Stimulated activated CD4-positive, alpha-beta T cell treated with anti-CD3 and anti-CD28 coated beads, Interleukin-1b, Interleukin-23, amount 100 ng/mL, for 1 hour (primary cell): Measurements from ENCODE around the gene ICAM5.
"Not testable (repeated sequence)": the region's sequence is repeated elsewhere in the genome, so short reads cannot be mapped to it uniquely, and the experiment has no call there.

Experiments
- DNase-seq, 2 donors: peaks; one replicate each; pipeline ENCODE4 v3.0.0-alpha.2; 2020; ENCODE audit warnings: low read depth in 2 of 2

Gene ICAM5

DNA sequence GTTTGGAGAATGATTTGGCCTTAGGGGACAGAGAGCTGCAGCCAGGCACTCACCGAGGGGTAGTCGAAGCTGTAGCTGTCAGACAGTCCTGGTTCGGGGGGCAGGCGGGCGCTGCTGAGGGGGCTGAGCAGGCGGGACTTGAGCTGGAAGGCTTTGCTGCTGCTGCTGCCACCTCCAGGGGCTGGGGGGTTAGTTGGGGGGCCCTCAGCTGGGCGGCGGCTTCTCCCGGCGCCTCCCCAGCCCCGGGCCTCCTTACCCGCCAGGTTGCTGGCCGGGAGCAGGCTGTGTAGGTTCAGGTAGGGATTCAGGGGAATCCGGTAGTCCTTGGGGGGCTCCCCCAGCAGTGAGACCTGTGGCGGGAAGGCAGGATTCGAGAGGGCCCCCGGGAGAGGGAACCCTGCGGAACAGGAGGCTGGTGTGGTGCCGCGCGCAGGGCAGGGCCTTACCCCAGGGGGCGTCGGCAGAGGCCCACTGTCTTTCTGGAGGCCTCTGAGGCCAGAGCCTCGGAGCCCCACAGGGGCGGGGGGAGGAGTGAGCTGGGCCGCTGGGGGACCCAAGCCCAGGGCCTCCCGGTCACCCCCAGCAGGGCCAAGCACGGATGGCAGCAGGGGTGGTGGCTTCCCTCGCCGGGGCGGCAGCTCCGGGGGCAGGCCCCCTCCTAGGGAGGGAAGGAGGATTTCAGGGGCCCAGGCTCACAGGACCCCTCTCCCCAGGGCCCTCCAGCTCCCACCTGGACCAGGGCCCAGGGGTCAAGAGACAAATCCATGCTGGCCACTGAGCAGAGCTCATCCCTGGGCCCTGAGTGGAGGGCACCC is 31.1 kb downstream of the ICAM5 start:
- DNase-seq: no peak

DNA sequence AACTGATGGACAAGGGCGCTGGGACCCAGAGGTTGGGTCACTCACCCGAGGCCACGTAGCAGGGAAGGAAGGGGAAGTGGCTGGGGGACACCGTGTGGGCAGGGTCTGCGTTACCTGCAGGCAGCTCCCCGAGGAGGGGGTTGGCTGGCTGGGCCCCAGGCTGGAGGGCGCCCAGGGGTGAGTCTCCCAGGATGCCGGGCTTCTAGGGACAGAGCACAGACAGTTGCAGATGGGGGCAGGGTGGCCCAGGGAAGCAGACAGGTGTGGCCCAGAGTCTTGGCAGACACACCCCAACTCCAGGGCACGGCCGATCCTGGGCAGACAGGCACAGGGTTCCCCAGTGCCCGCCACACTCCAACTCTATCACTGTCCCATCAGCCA is 31.7 kb downstream of the ICAM5 start:
- DNase-seq: no peak

DNA sequence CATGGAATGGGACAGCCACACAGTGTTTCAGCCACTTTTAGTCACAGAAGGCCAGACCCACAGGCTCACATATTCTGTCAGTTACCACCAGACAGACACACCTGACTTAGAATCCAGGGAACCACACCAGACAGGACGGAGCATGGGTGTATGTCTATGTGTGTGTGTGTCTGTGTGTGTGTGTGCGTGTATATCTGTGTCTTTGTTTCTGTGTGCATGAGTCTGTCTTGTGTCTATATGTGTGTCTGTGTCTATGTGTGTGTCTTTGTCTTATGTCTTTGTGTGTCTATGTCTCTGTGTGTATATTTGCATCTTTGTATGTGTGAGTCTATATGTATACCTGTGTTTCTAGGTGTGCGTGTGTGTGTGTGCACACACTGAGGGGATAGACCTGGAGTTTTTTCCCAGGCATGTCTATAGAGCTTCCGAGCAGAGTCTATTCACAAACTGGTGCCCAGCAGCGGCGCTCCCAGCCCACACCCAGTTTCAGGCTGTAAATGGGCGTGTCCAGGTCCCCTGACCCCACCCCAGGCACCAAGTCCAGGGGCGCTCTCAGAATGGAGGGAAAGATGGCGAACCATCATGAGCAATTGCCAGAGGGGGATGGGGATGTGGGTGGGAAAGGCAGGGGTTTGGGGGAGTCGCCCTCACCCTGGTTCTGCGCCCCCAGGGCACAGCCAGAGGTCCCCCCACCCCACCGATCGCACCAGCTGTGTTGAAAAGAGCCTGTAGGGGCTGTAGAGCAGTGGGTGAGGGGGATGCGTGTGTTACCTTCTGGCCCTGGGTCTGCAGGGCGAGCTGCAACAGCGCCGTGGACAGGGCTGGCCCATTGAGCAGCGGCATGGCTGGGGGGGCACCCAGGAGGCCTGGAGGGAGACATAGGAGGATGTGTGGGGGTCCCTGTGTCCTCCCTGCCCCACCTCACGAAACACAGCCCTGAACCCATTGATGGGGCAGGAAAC is 32.4 kb downstream of the ICAM5 start:
- DNase-seq: no peak

DNA sequence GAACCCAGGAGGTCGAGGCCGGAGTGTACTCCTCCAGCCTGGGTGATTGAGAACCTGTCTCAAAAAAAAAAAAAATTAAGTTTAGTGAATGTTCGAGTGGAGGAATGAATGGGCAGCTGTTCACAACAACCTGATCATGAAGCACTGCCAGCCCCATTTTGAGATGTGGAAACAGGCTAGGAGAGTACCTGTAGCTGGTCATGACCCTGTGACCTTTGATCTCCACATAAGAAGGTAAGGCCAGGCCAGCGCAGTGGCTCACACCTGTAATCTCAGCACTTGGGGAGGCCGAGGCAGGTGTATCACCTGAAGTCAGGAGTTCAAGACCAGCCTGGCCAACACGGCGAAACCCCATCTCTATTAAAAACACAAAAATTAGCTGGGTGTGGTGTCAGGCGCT is 36.0 kb downstream of the ICAM5 start:
- no peak for DNase-seq

DNA sequence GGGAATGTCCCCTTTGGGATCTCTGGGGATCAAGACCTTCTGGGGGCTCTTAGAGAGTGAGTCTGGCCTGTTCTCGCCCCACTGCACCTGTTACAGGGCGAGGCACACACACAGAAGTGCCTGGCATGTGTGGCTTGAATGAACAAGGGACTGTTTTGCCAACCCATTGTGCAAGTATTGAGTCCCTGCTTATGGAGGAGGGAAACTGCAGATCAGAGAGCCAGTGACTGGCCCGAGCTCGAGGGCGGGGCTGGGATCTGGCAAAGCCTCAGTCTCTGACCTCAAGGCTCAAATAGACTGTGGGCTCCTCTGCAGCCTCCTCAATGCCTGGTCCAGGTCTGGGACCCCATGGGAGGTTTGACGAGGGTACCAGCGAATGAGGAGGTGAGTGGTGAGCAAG is 38.0 kb downstream of the ICAM5 start:
- no peak for DNase-seq

DNA sequence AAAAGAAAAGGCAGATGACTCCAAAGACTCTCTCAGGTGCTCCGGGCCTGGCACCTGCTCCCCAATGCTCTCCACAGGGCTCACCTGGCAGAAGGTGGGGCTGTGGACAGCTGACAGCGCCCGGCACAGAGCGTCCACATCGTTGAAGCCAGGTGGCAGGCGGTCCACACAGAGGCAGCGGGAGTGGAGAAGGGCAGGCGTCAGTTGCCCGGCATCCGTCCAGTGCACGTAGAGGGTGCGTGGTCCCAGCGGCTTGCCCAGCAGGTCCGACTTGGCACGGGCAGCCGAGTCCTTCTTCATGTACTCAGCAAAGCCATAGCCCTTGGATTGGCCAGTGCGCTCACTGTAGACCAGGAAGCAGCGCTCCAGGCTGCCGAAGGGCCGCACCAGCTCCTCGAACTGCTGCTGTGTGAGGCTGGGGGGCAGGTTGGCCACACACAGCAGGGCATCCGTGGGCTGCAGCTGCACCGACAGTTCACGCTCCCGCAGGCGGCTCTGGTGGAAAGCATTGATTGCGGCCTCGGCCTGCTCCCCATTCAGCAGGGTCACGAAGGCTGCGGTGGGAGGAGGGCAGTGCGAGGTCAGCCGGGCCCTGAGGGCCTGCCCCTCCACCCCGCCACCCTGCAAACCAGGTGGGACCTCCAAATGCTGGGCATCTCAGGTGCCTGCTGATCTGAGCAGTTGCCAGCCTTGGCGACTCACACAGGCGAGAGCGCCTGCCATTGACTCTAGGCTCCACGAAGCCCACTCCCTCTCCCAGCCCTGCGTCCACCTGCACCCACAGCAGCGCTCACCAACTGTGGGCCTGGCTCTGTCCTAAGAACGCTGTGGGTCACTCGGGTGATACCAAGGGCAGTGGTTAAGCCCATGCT is 39.0 kb downstream of the ICAM5 start:
- no peak for DNase-seq

DNA sequence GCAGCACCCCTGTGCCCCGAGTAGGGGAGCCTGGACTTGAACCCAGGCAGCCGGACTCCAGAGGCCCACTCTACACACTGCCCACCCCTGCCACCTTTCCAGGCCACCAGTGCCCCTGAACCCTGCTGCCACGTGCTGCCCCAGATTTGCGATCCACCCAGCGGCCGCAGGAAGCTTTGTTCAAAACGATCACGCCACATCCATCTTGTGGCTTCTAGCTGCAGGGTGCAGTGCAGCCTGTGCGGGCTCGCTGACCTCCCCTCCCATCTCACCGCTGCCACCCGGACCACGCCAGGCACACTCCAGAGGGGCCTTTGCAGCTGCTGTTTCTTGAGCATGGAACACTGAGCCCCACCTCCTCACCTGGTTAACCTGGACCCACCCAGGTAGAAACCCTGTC is 39.8 kb downstream of the ICAM5 start:
- no peak for DNase-seq

DNA sequence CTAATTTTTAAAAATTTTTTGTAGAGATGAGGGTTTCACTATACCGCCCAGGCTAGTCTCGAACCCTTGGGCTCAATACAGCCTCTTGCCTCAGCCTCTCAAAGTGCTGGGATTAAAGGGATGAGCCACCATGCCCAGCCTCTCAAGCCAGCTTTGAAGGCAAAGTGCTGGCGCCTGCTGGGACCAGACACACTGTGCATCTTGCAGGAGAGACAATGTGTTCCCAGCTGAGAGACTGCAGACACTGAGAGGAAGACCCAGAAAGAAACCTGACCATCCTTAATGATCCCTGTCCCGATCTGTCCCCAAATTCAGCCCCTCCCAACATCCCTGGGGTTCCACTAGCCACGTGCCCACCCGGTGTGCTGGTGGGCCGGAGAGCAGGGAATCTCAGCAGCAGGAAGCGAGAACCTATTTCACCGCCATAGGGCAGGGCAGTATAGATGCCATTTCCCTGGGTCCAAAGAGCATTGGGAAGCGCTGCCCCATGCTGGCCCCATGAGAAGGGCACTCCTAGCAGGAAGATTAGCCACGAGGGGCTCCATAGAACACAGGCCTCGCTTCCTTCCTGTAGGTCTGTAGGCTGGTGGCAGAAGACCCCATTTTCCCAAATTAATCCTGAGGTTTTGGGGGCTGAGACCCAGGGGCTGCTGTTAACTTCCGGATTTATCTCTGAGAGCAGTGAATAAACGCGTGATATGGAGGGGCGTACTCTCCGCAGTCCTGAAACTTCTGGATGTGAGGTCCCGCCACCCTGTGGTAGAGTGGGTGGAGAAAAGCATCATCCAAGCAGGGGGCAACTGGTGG is 42.6 kb downstream of the ICAM5 start:
- no peak for DNase-seq

DNA sequence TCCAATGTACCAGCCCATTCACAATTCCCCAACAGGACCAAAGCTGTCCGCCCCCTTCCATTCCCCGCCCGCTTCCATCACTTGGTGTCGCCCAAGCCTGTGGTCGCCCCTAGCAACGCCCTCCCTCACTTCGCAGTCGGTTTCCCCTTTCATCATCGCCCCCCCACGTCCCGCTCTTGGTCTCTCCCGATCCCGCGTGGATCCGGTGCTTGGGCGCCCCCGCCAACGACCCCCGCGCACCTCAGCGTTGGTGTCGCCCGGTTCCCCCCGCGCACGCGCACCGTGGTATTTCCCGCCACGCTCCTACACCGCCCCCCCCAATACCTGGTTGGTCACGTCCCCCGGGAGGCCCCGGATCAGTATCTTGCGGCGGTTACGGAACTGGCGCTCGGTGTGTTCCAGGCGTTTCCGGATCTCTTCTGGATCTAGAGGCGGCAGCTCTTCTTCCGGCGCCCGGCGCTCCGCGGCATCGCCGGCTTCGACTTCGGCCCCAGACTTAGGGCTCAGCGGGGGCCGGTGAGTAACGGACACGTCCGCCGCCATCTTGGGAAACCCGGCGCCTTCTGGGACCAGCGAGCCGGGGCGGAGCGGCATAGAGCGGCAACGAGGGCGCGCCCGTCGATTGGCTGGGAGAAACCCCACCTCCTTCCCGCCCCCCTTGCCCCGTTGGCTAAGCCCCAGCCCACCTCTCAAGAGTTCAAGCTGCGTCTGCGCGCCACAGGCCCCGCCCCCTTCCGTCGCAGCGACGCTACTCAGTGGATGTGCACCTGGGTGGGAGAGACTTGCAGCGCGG is 43.4 kb downstream of the ICAM5 start, which contains the start of gene RAVER1:
RAVER1 (minus strand) TSS at position 565 of the 793 bp plus-strand sequence; CDS start at position 543, 22 bp downstream.
- peak; percentile 97 for DNase-seq

DNA sequence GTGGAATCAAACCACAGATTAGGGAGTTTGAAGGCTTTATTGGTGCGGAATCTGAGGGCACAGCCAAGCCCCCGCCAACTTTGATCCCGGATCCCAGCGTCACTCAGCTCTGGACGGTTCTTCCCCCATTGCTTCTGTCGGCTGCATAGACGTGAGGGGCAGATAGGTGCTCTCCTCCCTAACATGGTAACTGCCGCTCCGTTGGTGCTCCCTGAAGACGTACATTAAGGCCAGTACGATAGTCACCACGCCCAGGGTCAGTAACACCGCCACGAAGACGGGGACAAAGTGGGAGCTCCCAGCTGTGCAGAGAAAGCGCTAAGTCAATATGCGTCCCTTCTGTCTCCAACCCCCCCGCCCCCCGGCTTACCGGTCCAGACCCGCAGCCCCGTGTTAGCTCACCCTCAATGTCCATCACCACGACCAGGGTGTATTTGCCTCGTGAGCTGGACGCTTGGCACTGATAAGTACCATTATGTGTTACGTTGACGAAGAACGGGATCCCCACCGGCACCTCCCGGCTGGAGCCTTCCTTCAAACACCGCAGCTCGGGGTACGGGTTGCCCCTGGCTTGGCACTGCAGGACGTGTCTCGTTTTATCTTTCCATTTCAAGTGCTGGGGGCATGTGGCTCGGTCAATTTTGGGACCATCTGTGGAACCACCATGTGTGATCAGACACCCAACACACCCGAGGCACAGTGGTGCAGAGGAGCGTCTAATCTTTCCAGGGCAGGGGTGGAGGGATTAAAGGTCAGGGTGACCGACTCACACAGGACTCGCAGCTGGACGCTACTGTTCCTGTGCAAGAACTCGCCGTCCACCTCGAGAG is 44.2 kb downstream of the ICAM5 start:
- DNase-seq: no peak

DNA sequence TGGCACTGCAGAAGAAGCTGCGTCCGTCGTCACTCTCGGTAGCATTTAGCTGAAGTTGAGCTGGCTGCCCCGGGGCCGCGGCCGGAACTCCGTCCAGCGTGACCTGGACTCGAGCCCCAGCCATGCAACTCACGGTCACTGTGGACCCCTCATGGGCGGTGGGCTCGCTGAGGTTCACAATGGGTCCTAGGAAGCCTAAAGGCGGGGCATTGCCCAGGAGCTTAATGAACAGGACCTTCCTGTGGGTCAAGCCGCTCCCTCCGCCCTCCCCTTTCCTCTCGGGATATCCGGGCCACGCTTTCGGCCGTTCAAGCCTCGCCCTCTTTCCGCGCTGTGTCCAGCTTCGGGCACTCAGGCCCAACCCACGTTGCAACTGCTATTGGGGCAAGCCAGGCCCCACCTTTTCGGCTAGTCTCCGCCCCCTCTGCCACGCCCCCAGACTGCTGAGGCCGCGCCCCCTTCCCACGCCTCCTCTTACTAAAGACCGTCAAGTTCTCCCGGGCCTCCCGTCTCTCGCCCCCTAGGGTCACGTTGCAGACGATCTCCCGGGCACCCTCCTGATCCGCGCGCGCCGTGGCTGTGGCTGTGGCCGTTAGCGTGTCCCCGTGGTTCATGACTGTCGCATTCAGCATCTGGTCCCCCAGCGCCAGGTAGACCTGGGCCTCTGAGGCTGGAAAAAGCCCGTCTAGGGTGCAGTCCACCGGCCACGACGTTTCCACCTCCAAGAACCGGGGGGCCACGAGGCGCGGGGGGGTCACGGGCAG is 45.0 kb downstream of the ICAM5 start:
- DNase-seq: peak in 1 of 2 donors; percentile 26

DNA sequence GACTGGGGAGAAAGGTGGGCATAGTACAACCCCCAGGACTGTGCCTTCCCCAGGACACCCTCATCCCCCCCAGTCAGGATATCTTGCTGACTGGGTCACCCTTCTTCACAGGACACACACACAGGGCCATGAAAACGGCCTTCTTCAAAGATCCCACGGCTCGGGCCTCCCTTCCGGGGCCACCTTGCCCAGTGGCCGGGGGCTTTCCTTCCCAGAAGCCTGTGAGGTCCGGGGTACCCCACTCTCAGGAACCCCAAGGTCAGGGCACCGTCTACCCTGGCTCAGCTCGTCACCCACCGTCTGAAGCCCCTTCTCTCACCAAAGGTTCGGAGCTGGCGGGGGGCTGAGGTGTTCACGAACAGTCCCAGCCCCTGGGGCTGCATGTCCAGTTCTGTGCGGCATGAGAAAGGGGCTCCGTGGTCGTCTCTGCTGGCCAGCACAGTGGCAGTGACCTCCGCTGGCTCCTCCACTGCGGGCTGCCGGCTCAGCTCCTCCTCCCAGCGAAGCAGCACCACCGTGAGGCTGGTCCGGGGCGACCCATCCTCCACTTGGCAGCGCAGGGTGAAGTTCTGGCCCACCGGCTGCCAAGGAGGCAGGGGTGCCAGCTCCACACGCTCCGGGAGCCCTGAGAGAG is 45.7 kb downstream of the ICAM5 start:
- no peak for DNase-seq

DNA sequence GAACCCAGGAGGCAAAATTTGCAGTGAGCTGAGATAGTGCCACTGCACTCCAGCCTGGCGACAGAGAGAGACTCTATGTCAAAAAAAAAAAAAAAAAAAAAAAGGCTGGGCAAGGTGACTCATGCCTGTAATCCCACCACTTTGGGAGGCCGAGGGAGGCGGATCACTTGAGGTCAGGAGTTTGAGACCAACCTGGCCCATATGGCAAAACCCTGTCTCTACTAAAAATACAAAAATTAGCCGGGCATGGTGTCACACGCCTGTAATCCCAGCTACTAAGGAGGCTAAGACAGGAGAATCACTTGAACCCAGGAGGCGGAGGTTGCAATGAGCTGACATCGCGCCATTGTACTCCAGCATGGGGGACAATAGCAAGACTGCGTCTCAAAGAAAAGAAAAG is 47.0 kb downstream of the ICAM5 start:
- DNase-seq: not testable (repeated sequence)

DNA sequence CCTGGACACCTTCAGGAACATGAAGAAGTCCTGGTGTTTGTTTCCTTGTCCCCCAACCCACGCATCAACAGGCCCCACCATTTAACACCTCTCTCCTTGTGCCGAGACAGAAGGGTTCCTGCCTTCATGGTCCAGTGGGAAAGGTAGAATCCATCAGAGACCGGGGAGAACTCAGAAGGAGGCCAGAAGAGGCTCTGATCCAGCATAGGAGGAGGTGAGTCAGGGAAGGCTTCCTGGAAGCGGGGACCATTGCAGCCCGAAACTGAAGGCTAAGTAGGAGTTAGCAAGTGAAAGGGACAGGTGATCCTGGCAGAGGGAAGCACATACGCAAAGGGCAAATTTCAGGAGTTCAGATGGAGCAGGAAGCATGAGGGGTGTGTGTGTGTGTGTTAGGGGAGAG is 49.2 kb downstream of the ICAM5 start:
- no peak for DNase-seq

DNA sequence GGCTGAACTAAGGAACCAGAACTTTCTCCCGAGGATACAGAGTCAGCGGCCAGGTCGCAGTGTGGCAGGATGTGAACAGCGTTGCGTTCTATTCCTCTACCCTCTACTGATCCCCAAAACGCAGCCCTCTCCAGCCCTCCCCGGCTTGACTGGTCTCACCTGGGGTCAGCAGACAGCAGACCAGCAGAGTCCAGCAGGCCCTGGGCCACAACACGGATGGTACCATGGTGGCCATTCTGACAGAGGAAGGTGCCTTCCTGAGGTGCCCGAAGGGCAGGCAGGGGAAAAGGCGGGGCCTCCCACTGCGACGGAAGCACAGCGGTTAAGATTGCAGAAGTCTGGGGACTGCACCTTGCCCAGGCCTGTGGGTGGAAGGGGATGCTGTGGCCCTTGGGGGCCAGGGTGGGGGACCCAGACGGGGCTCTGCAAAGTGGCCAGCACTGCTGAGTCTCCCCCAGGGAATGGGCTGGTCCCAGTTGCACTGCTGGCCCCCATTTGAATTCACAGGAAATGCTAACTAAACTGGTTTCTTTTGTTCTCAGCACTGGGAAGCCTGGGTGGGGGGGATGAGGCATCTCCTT is 49.7 kb downstream of the ICAM5 start, which contains the start of gene ICAM3:
ICAM3 (minus strand) TSS at position 245 of the 581 bp plus-strand sequence; CDS start at position 235, 10 bp downstream.
- DNase-seq: peak; percentile 14 to 22

DNA sequence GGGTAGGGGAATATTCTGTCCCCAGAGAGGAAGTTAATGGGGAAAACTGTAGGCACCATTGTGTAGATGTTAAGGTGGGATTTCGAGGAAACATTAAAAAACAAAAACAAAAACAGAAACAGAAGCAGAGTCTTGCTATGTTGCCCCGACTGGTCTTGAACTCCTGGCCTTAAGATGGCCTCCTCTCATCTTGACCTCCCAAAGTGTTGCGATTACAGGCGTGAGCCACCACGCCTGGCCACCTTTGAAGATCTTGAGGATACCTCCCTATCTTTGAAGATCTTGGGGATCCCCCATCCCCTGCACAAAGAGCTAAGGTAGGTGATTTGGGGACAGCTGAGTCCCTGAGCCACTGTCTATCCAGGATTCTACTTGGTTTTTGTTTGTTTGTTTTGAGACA is 50.2 kb downstream of the ICAM5 start:
- DNase-seq: no peak

DNA sequence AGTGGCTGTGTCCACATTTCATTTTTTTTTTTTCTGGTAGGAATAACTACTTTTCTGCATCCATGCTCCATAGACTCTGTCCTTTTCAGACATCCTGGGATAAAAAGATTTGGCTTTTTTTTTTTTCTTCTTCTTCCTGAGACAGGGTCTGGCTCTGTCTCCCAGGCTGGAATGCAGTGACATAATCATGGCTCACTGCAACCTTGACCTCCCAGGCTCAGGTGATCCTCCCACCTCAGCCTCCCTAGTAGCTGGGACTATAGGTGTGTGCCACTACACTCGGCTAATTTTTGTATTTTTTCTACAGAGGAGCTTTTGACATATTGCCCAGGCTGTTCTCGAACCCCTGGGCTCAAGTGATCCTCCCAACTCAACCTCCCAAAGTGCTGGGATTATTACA is 53.7 kb downstream of the ICAM5 start:
- DNase-seq: no peak
